Spinal cord (tissue), 10 donors: ENCODE data around the gene TMEM238L. TPM values are rescaled to one million over a fixed set of nuclear protein-coding genes. Genes with fewer than 3 reads are reported as not detected.

Source experiments
- DNase-seq, 6 donors: peaks; one replicate each; pipeline versions ENCODE4 v3.0.0 to v3.0.0-alpha.2; 2013 to 2015; ENCODE audit warnings: low spot score in 6 of 6, low read depth in 4 of 6
- H3K27ac ChIP-seq: one replicate; pipeline ENCODE4 v1.5.1; 2013; ENCODE audit warnings: low read depth, low read length, control low read depth
- H3K27me3 ChIP-seq: one replicate; pipeline ENCODE4 v1.6.1; 2013; ENCODE audit warnings: low read length; ENCODE audit not compliant: control insufficient read depth, insufficient read depth
- H3K36me3 ChIP-seq: one replicate; pipeline ENCODE4 v1.6.1; 2013; ENCODE audit warnings: low read length; ENCODE audit not compliant: control insufficient read depth, insufficient read depth
- H3K4me1 ChIP-seq: one replicate; pipeline ENCODE4 v1.6.1; 2013; ENCODE audit warnings: low read length; ENCODE audit not compliant: control insufficient read depth, insufficient read depth
- H3K4me3 ChIP-seq: one replicate; pipeline ENCODE4 v1.5.1; 2013; ENCODE audit warnings: low read depth, low read length, control low read depth
- H3K9me3 ChIP-seq: one replicate; pipeline ENCODE4 v1.6.1; 2013; ENCODE audit warnings: low read length; ENCODE audit not compliant: control insufficient read depth, insufficient read depth
- WGBS: methylation state at CpG from one replicate; pipeline ENCODE4 v1.1.5; 2013; ENCODE audit warnings: missing lambda C conversion rate; ENCODE audit not compliant: insufficient coverage; 5-methylcytosine and 5-hydroxymethylcytosine counted together
- polyA plus RNA-seq, 2 donors: library from polyadenylated mRNA; unstranded; fragments of 120-200 nt; gene quantifications; one replicate each; pipeline ENCODE4 v1.2.1, GENCODE V29; 2013; ENCODE audit not compliant: insufficient read length in 2 of 2
- small RNA-seq: library from RNA; depleted of rRNA; stranded (forward); fragments of <200 nt; gene quantifications from one replicate; pipeline ENCODE3, GENCODE V24; 2014; ENCODE audit warnings: low replicate concordance
- total RNA-seq, 2 donors: library from RNA; depleted of rRNA in 1 of 2; stranded (reverse); fragments of 120-200 nt in 1 of 2; fragments of >200 nt in 1 of 2; gene quantifications; one replicate each; pipeline versions ENCODE4 v1.2.3 to v1.2.4, GENCODE V29; 2013 to 2014
- donor health status: healthy.

Gene TMEM238L
- total and polyA plus RNA-seq, 4 donors: 0.30 TPM; not detected in 3

- no peak overlapping the region for H3K27ac ChIP-seq
- H3K9me3 ChIP-seq: no peaks in the 10 kb centered on the region
- 21% methylated on average over 13 of the region's 14 CpGs for WGBS
- H3K27me3 ChIP-seq: peaks cover 2% of the 10 kb centered on the region
- peaks cover 18% of the 10 kb centered on the region for H3K4me1 ChIP-seq
- DNase-seq: no peak
- no peak overlapping the region for H3K4me3 ChIP-seq
- H3K36me3 ChIP-seq: peaks cover 3% of the 10 kb centered on the region
Observed at GRCh38 chr17:10754861-10755591, 48.9 kb downstream of the TMEM238L start.

- Histone ChIP-seq H3K9me3 (no peaks in the 10 kb centered on the region), H3K27ac (no peak overlapping the region), H3K4me3 (no peak overlapping the region), H3K27me3 (peaks cover 2% of the 10 kb centered on the region), H3K36me3 (peaks cover 3% of the 10 kb centered on the region), H3K4me1 (peaks cover 22% of the 10 kb centered on the region)
- 14% methylated on average over 1 of the region's 2 CpGs for WGBS
- no peak for DNase-seq
Observed at GRCh38 chr17:10754109-10754508, 49.8 kb downstream of the TMEM238L start.

GRCh38 chr17:10752696-10753095 lies 51.2 kb downstream of the TMEM238L start:
- Histone ChIP-seq H3K27me3 (peaks cover 2% of the 10 kb centered on the region), H3K9me3 (no peaks in the 10 kb centered on the region), H3K27ac (no peak overlapping the region), H3K36me3 (peaks cover 3% of the 10 kb centered on the region), H3K4me1 (peaks cover 29% of the 10 kb centered on the region), H3K4me3 (no peak overlapping the region)
- 83% methylated on average over 4 of the region's 10 CpGs for WGBS
- no peak for DNase-seq

- Histone ChIP-seq H3K4me3 (no peak overlapping the region), H3K27me3 (peaks cover 2% of the 10 kb centered on the region), H3K4me1 (peaks cover 29% of the 10 kb centered on the region), H3K36me3 (peaks cover 3% of the 10 kb centered on the region), H3K27ac (no peak overlapping the region), H3K9me3 (no peaks in the 10 kb centered on the region)
- WGBS: 59% methylated on average over 3 of the region's 3 CpGs
- no peak for DNase-seq
Observed at GRCh38 chr17:10751563-10751962, 52.3 kb downstream of the TMEM238L start.

GRCh38 chr17:10750210-10750609 lies 53.7 kb downstream of the TMEM238L start:
- Histone ChIP-seq H3K36me3 (no peaks in the 10 kb centered on the region), H3K9me3 (no peaks in the 10 kb centered on the region), H3K4me1 (peaks cover 22% of the 10 kb centered on the region), H3K27ac (no peak overlapping the region), H3K4me3 (no peak overlapping the region), H3K27me3 (peaks cover under 1% of the 10 kb centered on the region)
- 85% methylated on average over 4 of the region's 4 CpGs for WGBS
- DNase-seq: no peak

GRCh38 chr17:10748531-10749181 lies 55.2 kb downstream of the TMEM238L start:
- no peak overlapping the region for H3K27ac ChIP-seq
- peak in 2 of 6 donors; percentile 41 to 83 for DNase-seq
- H3K36me3 ChIP-seq: no peaks in the 10 kb centered on the region
- no peaks in the 10 kb centered on the region for H3K9me3 ChIP-seq
- no peaks in the 10 kb centered on the region for H3K27me3 ChIP-seq
- H3K4me1 ChIP-seq: peaks cover 16% of the 10 kb centered on the region
- H3K4me3 ChIP-seq: no peak overlapping the region
- 28% methylated on average over 5 of the region's 9 CpGs for WGBS

- Histone ChIP-seq H3K27me3 (no peaks in the 10 kb centered on the region), H3K9me3 (no peaks in the 10 kb centered on the region), H3K36me3 (no peaks in the 10 kb centered on the region), H3K4me3 (no peak overlapping the region), H3K27ac (no peak overlapping the region), H3K4me1 (peaks cover 12% of the 10 kb centered on the region)
- WGBS: 100% methylated on average over 1 of the region's 6 CpGs
- DNase-seq: no peak
Observed at GRCh38 chr17:10745231-10745630, 58.7 kb downstream of the TMEM238L start.

Small RNAs within 50 kb of the gene (small RNA-seq; reads per million reads assigned to genes)
- not detected for gene AC015908.2
- gene TMEM238L: not detected

Other genes starting within 250 kb of the TMEM238L start
- gene MYH3, start 146.8 kb downstream of the TMEM238L start, total RNA-seq: 1 to 10 TPM; 3.3 to 4.2 TPM
- 10 to 100 TPM in 1 of 2 donors, 1 to 10 TPM in 1; 3.2 to 17.9 TPM for gene MYH3, start 146.8 kb downstream of the TMEM238L start, polyA plus RNA-seq
- 10 to 100 TPM; 21.4 to 30.2 TPM for gene SCO1, start 106.6 kb downstream of the TMEM238L start, total RNA-seq
- gene SCO1, start 106.6 kb downstream of the TMEM238L start, polyA plus RNA-seq: 10 to 100 TPM; 25.2 to 25.6 TPM
- gene ADPRM, start 106.5 kb downstream of the TMEM238L start, total RNA-seq: 10 to 100 TPM; 13.9 to 14.7 TPM
- gene ADPRM, start 106.5 kb downstream of the TMEM238L start, polyA plus RNA-seq: 10 to 100 TPM in 1 of 2 donors, 1 to 10 TPM in 1; 8.7 to 12.2 TPM
- 1 to 10 TPM; 2.6 to 6.7 TPM for gene TMEM220, start 74.1 kb downstream of the TMEM238L start, total RNA-seq
- gene TMEM220, start 74.1 kb downstream of the TMEM238L start, polyA plus RNA-seq: 1 to 10 TPM; 7.7 to 8.3 TPM
- gene PIRT, start 34.0 kb upstream of the TMEM238L start, total RNA-seq: 10 to 100 TPM in 1 of 2 donors, 1 to 10 TPM in 1; 7.3 to 58.0 TPM
- 10 to 100 TPM; 10.5 to 12.2 TPM for gene PIRT, start 34.0 kb upstream of the TMEM238L start, polyA plus RNA-seq